Measurements from ENCODE around the gene SLC12A4.
"Not testable (repeated sequence)": the region's sequence is repeated elsewhere in the genome, so short reads cannot be mapped to it uniquely, and the experiment has no call there.

Gene SLC12A4

GRCh38 chr16:67924140-67924906, 44.1 kb downstream of the SLC12A4 start:
- no peak for DNase-seq

GRCh38 chr16:67923414-67924116, 44.9 kb downstream of the SLC12A4 start:
- DNase-seq, result no peak

- no peak for DNase-seq
Measured at GRCh38 chr16:67922740-67923139, 45.7 kb downstream of the SLC12A4 start.

GRCh38 chr16:67922221-67922620, 46.2 kb downstream of the SLC12A4 start:
- no peak for DNase-seq

GRCh38 chr16:67919622-67920221, 48.7 kb downstream of the SLC12A4 start:
- DNase-seq, result no peak

- DNase-seq, result no peak
Measured at GRCh38 chr16:67917852-67918236, 50.6 kb downstream of the SLC12A4 start.

GRCh38 chr16:67917140-67917851, 51.1 kb downstream of the SLC12A4 start:
- DNase-seq, result no peak

- no peak for DNase-seq
Measured at GRCh38 chr16:67915831-67916723, 52.4 kb downstream of the SLC12A4 start.

- DNase-seq, result not testable (repeated sequence)
Measured at GRCh38 chr16:67915496-67915769, 53.0 kb downstream of the SLC12A4 start.

GRCh38 chr16:67914758-67915495, 53.5 kb downstream of the SLC12A4 start:
- no peak for DNase-seq

- DNase-seq, result no peak
Measured at GRCh38 chr16:67910158-67910557, 58.3 kb downstream of the SLC12A4 start.

GRCh38 chr16:67909056-67909742, 59.2 kb downstream of the SLC12A4 start:
- no peak for DNase-seq

- DNase-seq, result no peak
Measured at GRCh38 chr16:67907397-67908180, 60.8 kb downstream of the SLC12A4 start.

- no peak for DNase-seq
Measured at GRCh38 chr16:67902831-67903230, 65.6 kb downstream of the SLC12A4 start.

GRCh38 chr16:67901734-67902133, 66.7 kb downstream of the SLC12A4 start:
- DNase-seq, result no peak

- no peak for DNase-seq
Measured at GRCh38 chr16:67897231-67897630, 71.2 kb downstream of the SLC12A4 start.

- no peak for DNase-seq
Measured at GRCh38 chr16:67893743-67894399, 74.6 kb downstream of the SLC12A4 start.

Data from stimulated activated naive CD4-positive, alpha-beta T cell (primary cell).